ENCODE results near the gene ATP6V1F. TPM values are rescaled to one million over a fixed set of nuclear protein-coding genes. Genes with fewer than 3 reads are reported as not detected.

ATP6V1F gene
- total RNA-seq, 2 experiments from 2014 or later = 108 to 155 TPM

GRCh38 chr7:128845987-128846386, 16.7 kb upstream of the ATP6V1F start:
- no peak for DNase-seq (ENCODE audit: low spot score)
- Histone ChIP-seq H3K4me1 (ENCODE audit: insufficient read depth, low read length, poor library complexity, severe bottlenecking) (peaks cover 3% of the 10 kb centered on the region), H3K36me3 (ENCODE audit: insufficient read depth, low read length) (no peaks in the 10 kb centered on the region), H3K9me3 (ENCODE audit: low read length) (no peaks in the 10 kb centered on the region), H3K79me2 (ENCODE audit: insufficient read depth, low read depth, low read length) (no peaks in the 10 kb centered on the region), H3K4me3 (ENCODE audit: low read depth, low read length, poor library complexity, severe bottlenecking) (no peak overlapping the region), H3K4me2 (ENCODE audit: low read length) (no peak overlapping the region), H4K20me1 (ENCODE audit: insufficient read depth, low read length) (no peaks in the 10 kb centered on the region), H3K9me2 (ENCODE audit: insufficient read depth, low read length) (no peaks in the 10 kb centered on the region), H2AFZ (ENCODE audit: low read length) (no peak overlapping the region), H3K27ac (ENCODE audit: low read depth, low read length, poor library complexity, severe bottlenecking) (no peak overlapping the region)
- no TSS peak for BruUV-seq (replicated peaks)
- ChIA-PET CTCF (ENCODE audit: unreplicated experiment) (no interaction called here), POLR2A (no interaction called here)
- intact Hi-C loops (cut with micrococcal nuclease; ENCODE audit: unreplicated experiment) = no loop called here
- TF ChIP-seq CTCF (conservative IDR thresholded peaks at IDR 0.05; ENCODE audit: low read length) = no peak
- TF ChIP-seq EZH2phosphoT487 (IDR thresholded peaks at IDR 0.05; ENCODE audit: borderline replicate concordance, low read depth, low read length) = no peak

- intact Hi-C loops (cut with micrococcal nuclease; ENCODE audit: unreplicated experiment) = no loop called here
Measured at GRCh38 chr7:128846781-128847444, 15.7 kb upstream of the ATP6V1F start.

More at GRCh38 chr7:128846781-128847444, 15.7 kb upstream of the ATP6V1F start:
- Histone ChIP-seq H3K79me2 (ENCODE audit: insufficient read depth, low read depth, low read length) (no peaks in the 10 kb centered on the region), H3K36me3 (ENCODE audit: insufficient read depth, low read length) (no peaks in the 10 kb centered on the region), H3K4me3 (ENCODE audit: low read depth, low read length, poor library complexity, severe bottlenecking) (no peak overlapping the region), H3K4me1 (ENCODE audit: insufficient read depth, low read length, poor library complexity, severe bottlenecking) (no peaks in the 10 kb centered on the region), H3K4me2 (ENCODE audit: low read length) (no peak overlapping the region), H4K20me1 (ENCODE audit: insufficient read depth, low read length) (no peaks in the 10 kb centered on the region), H2AFZ (ENCODE audit: low read length) (no peak overlapping the region), H3K27ac (ENCODE audit: low read depth, low read length, poor library complexity, severe bottlenecking) (no peak overlapping the region), H3K9me3 (ENCODE audit: low read length) (no peaks in the 10 kb centered on the region), H3K9me2 (ENCODE audit: insufficient read depth, low read length) (no peaks in the 10 kb centered on the region)
- no TSS peak for BruUV-seq (replicated peaks)
- POLR2A ChIA-PET = no interaction called here
- no peak for TF ChIP-seq EZH2phosphoT487 (IDR thresholded peaks at IDR 0.05; ENCODE audit: borderline replicate concordance, low read depth, low read length)
- no peak for TF ChIP-seq CTCF (conservative IDR thresholded peaks at IDR 0.05; ENCODE audit: low read length)
- DNase-seq (ENCODE audit: low spot score) = no peak
- CTCF ChIA-PET (ENCODE audit: unreplicated experiment) = no interaction called here

Data from OCI-LY7 (cell line).